ENCODE results near the gene ZNF638. TPM values are rescaled to one million over a fixed set of nuclear protein-coding genes. Genes with fewer than 3 reads are reported as not detected.
"Not testable (repeated sequence)": the region's sequence is repeated elsewhere in the genome, so short reads cannot be mapped to it uniquely, and the experiment has no call there.

Gene ZNF638
- total RNA-seq, 1 donor: 152 TPM

GRCh38 chr2:71395471-71395870 is 63.9 kb downstream of the ZNF638 start:
- DNase-seq (ENCODE audit: insufficient read length, low spot score, missing footprints): no peak
- Histone ChIP-seq H3K4me2 (ENCODE audit: insufficient read depth, low read length) (no peak overlapping the region), H3K27ac (ENCODE audit: low read depth, low read length) (no peak overlapping the region), H2AFZ (ENCODE audit: low read length) (no peak overlapping the region), H4K20me1 (ENCODE audit: insufficient read depth, low read length) (no peaks in the 10 kb centered on the region), H3K9me3 (ENCODE audit: low read depth, low read length) (no peaks in the 10 kb centered on the region), H3K79me2 (ENCODE audit: insufficient read depth, low read length) (no peaks in the 10 kb centered on the region), H3K27me3 (ENCODE audit: insufficient read depth, low read length) (no peaks in the 10 kb centered on the region), H3K36me3 (ENCODE audit: insufficient read depth, low read length) (peaks cover 58% of the 10 kb centered on the region), H3K4me3 (ENCODE audit: insufficient read depth, low read length) (no peak overlapping the region), H3K4me1 (ENCODE audit: insufficient read depth, low read length) (no peaks in the 10 kb centered on the region)
- no peak for TF ChIP-seq CTCF (IDR thresholded peaks at IDR 0.05; ENCODE audit: extremely low read depth, low read depth, low read length)

- no peak overlapping the region for H2AFZ ChIP-seq (ENCODE audit: low read length)
- H3K4me1 ChIP-seq (ENCODE audit: insufficient read depth, low read length): no peaks in the 10 kb centered on the region
- H4K20me1 ChIP-seq (ENCODE audit: insufficient read depth, low read length): no peaks in the 10 kb centered on the region
- H3K79me2 ChIP-seq (ENCODE audit: insufficient read depth, low read length): no peaks in the 10 kb centered on the region
- no peaks in the 10 kb centered on the region for H3K9me3 ChIP-seq (ENCODE audit: low read depth, low read length)
- no peak overlapping the region for H3K4me2 ChIP-seq (ENCODE audit: insufficient read depth, low read length)
- H3K27ac ChIP-seq (ENCODE audit: low read depth, low read length): no peak overlapping the region
- H3K36me3 ChIP-seq (ENCODE audit: insufficient read depth, low read length): peaks cover 52% of the 10 kb centered on the region
- no peak overlapping the region for H3K4me3 ChIP-seq (ENCODE audit: insufficient read depth, low read length)
- no peak for DNase-seq (ENCODE audit: insufficient read length, low spot score, missing footprints)
- H3K27me3 ChIP-seq (ENCODE audit: insufficient read depth, low read length): no peaks in the 10 kb centered on the region
- TF ChIP-seq CTCF (IDR thresholded peaks at IDR 0.05; ENCODE audit: extremely low read depth, low read depth, low read length): no peak
These were observed 70.8 kb downstream of the ZNF638 start for GRCh38 chr2:71402427-71402826.

GRCh38 chr2:71409611-71410010 is 78.0 kb downstream of the ZNF638 start:
- DNase-seq (ENCODE audit: insufficient read length, low spot score, missing footprints): no peak
- H3K79me2 ChIP-seq (ENCODE audit: insufficient read depth, low read length): no peaks in the 10 kb centered on the region
- TF ChIP-seq CTCF (IDR thresholded peaks at IDR 0.05; ENCODE audit: extremely low read depth, low read depth, low read length): no peak
- no peak overlapping the region for H3K4me3 ChIP-seq (ENCODE audit: insufficient read depth, low read length)
- no peaks in the 10 kb centered on the region for H4K20me1 ChIP-seq (ENCODE audit: insufficient read depth, low read length)
- no peaks in the 10 kb centered on the region for H3K4me1 ChIP-seq (ENCODE audit: insufficient read depth, low read length)
- H3K27ac ChIP-seq (ENCODE audit: low read depth, low read length): no peak overlapping the region
- H3K4me2 ChIP-seq (ENCODE audit: insufficient read depth, low read length): no peak overlapping the region
- no peaks in the 10 kb centered on the region for H3K9me3 ChIP-seq (ENCODE audit: low read depth, low read length)
- no peaks in the 10 kb centered on the region for H3K27me3 ChIP-seq (ENCODE audit: insufficient read depth, low read length)
- no peak overlapping the region for H2AFZ ChIP-seq (ENCODE audit: low read length)
- H3K36me3 ChIP-seq (ENCODE audit: insufficient read depth, low read length): peaks cover 39% of the 10 kb centered on the region

- Histone ChIP-seq H4K20me1 (ENCODE audit: insufficient read depth, low read length) (no peaks in the 10 kb centered on the region), H3K4me3 (ENCODE audit: insufficient read depth, low read length) (no peak overlapping the region), H3K4me1 (ENCODE audit: insufficient read depth, low read length) (no peaks in the 10 kb centered on the region), H3K27ac (ENCODE audit: low read depth, low read length) (no peak overlapping the region), H3K9me3 (ENCODE audit: low read depth, low read length) (no peaks in the 10 kb centered on the region), H3K4me2 (ENCODE audit: insufficient read depth, low read length) (no peak overlapping the region), H3K27me3 (ENCODE audit: insufficient read depth, low read length) (no peaks in the 10 kb centered on the region), H3K36me3 (ENCODE audit: insufficient read depth, low read length) (peaks cover 28% of the 10 kb centered on the region), H2AFZ (ENCODE audit: low read length) (no peak overlapping the region), H3K79me2 (ENCODE audit: insufficient read depth, low read length) (no peaks in the 10 kb centered on the region)
- no peak for TF ChIP-seq CTCF (IDR thresholded peaks at IDR 0.05; ENCODE audit: extremely low read depth, low read depth, low read length)
- no peak for DNase-seq (ENCODE audit: insufficient read length, low spot score, missing footprints)
These were observed 79.1 kb downstream of the ZNF638 start for GRCh38 chr2:71410696-71411095.

- not testable (repeated sequence) for H3K27me3 ChIP-seq (ENCODE audit: insufficient read depth, low read length); H3K36me3 ChIP-seq (ENCODE audit: insufficient read depth, low read length); H3K27ac ChIP-seq (ENCODE audit: low read depth, low read length); H3K4me1 ChIP-seq (ENCODE audit: insufficient read depth, low read length); DNase-seq (ENCODE audit: insufficient read length, low spot score, missing footprints); H3K4me2 ChIP-seq (ENCODE audit: insufficient read depth, low read length); H4K20me1 ChIP-seq (ENCODE audit: insufficient read depth, low read length); H3K9me3 ChIP-seq (ENCODE audit: low read depth, low read length); H2AFZ ChIP-seq (ENCODE audit: low read length); H3K4me3 ChIP-seq (ENCODE audit: insufficient read depth, low read length); H3K79me2 ChIP-seq (ENCODE audit: insufficient read depth, low read length)
These were observed 85.3 kb downstream of the ZNF638 start for GRCh38 chr2:71416866-71417265.

All from osteoblast (primary cell).